HL-60/S4 (cell line): ENCODE data around the gene CORO2B.

ENCODE experiments used
- in situ Hi-C: fragments of 300-500 bp; cut with MboI; formaldehyde crosslinking; loops from 2 replicates; pipeline ENCODE4 v1.14.3; 2022; ENCODE audit warnings: low sequenced_read_pairs

Gene CORO2B

GRCh38 chr15:68684476-68684875 is 105.7 kb downstream of the CORO2B start:
- in situ Hi-C loops = no loop called here

- in situ Hi-C loops = no loop called here
These were observed 108.4 kb downstream of the CORO2B start for GRCh38 chr15:68687136-68687735.

GRCh38 chr15:68691705-68692104 is 112.9 kb downstream of the CORO2B start:
- in situ Hi-C loops = no loop called here

GRCh38 chr15:68693071-68693470 is 114.3 kb downstream of the CORO2B start:
- in situ Hi-C loops = no loop called here

DNA sequence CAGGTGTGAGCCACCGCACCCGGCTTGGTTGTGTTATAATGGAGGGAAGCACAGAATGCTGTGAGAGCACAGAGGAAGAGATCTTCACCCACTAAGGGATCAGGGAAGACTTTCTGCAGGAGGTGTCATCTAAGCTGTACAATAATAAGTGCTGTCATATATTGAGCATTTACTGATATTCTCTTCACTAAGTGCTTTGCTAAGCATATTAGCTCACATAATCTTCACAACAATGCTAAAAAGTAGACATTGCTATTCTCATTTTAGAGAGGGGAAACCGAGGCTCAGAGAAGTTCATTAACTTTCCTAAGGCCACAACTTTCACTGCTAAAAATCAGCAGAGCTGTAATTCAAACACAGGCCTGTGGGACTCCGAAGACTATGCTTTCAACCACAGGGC is 115.3 kb downstream of the CORO2B start:
- in situ Hi-C loops = no loop called here

GRCh38 chr15:68695061-68695595 is 116.3 kb downstream of the CORO2B start:
- in situ Hi-C loops = no loop called here

DNA sequence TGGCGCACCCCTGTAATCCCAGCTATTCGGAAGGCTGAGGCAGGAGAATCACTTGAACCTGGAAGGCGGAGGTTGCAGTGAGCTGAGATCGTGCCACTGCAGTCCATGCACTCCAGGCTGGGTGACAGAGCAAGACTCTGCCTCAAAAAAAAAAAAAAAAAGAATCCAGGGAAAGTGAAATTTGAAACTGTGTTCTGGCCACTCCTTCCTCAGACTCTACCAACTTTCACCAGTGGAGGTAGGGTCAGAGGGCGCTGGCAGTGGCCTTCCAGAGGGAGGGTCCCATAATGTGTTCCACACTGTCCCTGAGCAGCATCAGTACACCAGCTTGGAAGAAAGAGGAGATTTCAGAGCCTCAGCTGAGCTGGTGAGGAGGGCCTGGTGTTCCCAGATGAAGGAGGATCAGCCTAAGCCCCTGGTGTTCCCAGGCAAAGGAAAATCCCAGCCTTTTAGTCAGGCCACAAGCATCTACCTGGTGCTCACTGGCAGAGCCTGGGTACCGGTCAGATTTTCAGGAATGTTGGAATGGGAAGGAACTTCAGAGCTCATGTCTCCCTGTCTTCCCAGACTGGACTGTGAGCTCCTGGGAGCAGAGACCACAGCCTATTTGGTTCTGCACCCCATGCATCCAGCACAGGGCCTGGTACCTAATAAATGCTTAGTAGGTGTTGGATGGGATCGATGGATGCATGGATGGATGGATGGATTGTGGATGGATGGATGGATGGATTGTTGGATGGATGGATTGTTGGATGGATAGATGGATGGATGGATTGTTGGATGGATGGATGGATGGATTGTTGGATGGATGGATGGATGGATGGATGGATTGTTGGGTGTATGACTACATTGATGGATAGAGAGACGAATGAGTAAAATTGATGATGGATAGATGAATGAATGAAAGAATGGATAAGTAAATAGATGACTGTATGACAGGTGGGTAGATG is 117.9 kb downstream of the CORO2B start:
- in situ Hi-C loops = no loop called here

DNA sequence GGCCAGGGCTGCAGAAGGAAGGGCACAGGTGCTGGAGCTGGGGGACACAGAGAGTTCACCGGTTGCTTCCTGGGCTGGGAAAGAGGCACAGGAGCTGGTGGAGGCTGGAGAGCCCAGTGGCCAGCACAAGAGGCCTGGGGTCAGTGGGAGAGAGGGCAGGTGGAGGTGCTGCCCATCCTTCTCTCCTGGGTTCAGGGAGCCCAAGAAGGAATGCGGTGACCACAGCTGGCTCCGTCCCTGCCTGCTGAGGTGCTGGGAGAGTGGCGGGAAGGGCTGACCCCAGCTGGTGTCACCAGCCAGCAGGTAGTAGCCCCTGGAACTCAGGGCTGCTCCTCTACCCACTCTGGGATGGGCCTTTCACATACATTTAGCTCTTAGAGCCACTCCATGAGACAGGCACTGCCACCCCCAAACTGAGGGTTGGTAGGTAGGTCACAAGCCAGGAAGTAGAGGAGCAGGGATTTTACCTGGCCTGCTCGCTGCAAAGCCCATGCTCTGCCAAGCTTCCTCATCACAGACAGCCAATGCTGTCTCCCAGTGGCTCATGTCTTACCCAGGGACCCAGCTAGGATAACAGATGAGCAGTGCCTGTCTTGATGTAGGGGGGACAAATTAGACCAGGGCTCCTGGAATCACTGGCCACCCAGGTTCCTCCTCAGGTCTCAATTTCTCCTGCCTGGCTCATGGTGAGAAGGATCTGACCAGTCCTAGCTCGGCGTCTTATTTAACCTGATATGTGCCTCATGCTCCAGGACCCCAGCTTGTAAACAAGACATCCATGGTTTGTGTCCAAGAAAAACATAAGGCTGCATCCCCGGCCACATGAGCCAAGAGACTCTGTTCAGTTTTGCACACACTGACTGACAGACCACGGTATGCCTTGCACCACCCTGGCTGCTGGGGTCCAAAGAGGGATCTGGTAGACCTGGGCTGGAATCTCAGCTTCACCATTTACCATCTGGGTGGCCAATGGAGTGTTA is 119.2 kb downstream of the CORO2B start:
- in situ Hi-C loops = no loop called here

DNA sequence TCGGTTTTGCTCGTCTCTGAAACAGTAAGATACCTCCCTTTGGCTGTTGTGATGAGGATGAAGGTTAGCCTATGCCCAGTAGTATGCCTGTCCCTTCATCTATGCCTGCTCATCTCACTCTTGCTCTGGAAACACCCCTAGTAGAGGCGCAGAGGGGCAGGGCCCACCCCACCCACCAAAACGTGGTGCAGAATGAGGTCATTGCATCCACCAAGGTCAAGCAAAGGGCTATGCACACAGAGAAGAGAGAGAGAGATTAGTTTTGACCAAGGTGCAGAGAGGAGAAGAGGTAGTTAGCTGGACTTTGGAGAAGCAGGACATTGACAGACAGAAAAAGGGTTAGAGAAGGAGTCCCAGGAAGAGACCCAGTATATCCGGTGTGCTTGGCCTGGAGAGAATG is 119.9 kb downstream of the CORO2B start:
- in situ Hi-C loops = no loop called here

GRCh38 chr15:68699124-68699880 is 120.5 kb downstream of the CORO2B start:
- in situ Hi-C loops = no loop called here

DNA sequence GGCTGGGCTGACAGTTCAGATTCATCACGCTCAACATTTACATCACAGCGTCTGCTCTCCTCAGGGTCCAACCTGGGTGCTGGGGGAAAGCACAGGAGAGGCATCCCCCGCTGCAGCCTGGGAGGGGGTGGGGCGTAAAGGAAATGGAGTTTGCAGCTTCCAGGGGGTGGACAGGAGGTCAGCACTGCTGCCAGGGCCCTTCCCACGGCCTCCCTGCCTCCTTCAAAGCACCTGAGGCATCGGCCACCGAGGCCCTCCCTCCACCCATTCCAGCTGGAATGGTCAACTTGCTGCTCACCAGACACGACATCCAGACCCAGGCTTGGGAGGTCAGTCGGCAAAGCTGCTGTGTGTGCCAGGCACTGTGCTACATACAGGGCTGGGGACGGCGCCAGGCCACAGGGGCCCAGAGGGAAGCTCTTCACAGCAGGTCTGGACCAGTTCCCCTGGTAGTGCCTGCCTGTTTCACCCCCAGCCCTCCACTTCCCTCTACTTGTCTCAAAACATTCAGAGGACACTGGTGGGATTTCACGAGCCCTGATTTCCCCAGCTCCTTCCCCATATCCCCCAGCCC is 121.2 kb downstream of the CORO2B start:
- in situ Hi-C loops = no loop called here

GRCh38 chr15:68700455-68701123 is 121.8 kb downstream of the CORO2B start:
- in situ Hi-C loops = no loop called here

DNA sequence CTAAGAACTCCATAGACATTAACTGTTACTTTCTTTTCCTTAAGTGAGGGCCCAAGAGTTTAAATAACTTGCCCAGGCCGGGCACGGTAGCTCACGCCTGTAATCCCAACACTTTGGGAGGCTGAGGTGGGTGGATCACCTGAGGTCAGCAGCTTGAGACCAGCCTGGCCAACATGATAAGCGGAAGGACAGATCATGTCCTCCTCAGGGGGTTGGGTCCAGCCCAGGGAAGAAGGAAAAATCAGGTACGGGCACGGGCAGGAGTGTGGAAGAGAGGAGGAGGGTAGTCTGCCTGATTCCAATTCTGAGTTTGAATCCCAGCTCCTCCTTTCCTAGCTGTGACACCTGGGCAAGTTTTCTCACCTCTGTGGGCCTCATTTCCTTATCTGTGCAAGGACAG is 123.1 kb downstream of the CORO2B start:
- in situ Hi-C loops = no loop called here

GRCh38 chr15:68704496-68705021 is 125.8 kb downstream of the CORO2B start:
- in situ Hi-C loops = no loop called here

DNA sequence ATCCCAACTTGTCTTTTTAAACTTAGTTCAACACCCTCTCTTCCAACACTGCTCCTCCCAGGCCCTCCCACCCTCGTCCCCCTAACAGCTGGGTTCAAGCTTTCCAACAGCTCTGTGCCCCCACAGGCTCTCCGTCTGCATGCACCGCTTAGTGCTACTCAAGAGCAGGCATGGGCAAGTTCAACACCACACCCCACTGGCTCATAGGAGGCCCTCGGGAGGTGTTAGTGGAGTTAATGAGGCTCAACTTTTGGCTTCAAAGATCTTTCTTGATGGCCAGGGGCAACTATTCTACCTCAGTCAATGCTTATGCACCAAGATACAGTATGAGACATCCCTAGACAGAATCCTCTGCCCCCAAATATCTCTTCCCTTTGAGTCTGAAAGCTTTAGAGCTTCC is 127.5 kb downstream of the CORO2B start:
- in situ Hi-C loops = no loop called here

DNA sequence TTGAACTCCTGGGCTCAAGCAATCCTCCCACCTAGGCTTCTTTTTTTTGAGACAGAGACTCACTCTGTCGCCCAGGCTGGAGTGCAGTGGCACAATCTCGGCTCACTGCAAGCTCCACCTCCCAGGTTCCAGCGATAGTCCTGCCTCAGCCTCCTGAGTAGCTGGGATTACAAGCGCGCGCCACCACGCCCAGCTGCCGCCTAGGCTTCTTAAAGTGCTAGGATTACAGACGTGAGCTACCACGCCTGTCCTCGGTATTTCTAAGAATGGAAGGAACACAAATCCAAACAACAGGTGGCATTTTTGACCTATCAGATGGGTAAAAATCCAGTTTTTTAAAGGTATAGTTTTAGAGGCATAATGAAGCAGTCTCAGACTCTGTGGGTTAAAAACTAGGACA is 128.1 kb downstream of the CORO2B start:
- in situ Hi-C loops = no loop called here

DNA sequence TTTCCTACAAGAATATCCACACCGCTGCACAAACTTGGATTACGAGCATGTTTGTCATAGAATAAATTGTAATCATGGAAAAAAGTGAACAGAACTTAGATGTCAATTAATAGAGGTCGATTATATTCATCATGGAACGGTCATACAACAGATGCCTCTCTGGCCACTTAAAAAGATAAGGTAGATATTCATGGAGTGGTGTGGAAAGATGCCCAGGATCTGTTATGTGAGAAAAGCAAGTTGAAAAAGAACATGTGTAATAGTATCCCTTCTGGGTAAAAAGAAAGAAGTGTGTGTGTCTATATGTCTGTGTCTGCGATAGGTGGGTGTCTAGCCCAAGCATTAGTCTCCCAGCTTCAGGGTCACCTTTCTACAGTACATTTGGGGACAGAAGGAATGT is 128.6 kb downstream of the CORO2B start:
- in situ Hi-C loops = no loop called here

DNA sequence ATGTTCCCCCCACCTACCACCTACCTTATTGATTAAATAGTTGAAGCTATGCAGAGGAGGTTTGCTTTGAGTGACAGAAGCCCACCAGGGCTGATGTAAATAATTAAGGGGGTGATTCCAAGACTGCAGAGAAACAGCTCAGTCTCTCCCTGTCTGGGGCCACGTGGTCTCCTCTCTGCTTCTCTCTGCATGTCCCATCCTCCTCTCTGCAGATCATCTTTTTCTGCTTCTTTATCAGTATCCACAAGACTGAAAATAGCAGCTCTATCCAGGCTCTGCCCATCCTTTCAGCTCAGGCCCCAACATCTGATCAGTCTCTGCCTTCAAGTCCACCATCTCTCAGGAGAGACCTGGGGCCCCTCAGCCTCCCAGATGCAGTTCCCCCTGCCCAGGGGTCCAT is 131.1 kb downstream of the CORO2B start:
- in situ Hi-C loops = no loop called here

DNA sequence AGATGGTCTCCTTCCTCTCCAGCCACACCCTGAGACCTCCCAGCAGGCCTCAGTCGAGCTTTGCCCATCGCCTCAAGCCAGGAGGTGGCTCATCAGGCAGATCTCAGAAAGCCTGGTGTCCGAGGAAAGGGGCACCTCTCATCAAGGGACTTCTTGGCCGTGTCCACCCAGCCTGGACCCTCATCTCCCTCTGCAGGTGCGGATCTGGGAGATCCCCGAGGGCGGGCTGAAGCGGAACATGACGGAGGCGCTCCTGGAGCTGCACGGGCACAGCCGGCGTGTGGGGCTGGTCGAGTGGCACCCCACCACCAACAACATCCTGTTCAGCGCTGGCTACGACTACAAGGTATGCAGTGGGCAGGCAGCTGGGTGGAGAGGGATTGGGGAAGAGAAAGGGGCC is 131.7 kb downstream of the CORO2B start:
- in situ Hi-C loops = no loop called here
